Measurements from ENCODE around the gene ANO8.

Gene ANO8

GRCh38 chr19:17327068-17327653 lies 7.5 kb downstream of the ANO8 start:
- no peak for DNase-seq

DNA sequence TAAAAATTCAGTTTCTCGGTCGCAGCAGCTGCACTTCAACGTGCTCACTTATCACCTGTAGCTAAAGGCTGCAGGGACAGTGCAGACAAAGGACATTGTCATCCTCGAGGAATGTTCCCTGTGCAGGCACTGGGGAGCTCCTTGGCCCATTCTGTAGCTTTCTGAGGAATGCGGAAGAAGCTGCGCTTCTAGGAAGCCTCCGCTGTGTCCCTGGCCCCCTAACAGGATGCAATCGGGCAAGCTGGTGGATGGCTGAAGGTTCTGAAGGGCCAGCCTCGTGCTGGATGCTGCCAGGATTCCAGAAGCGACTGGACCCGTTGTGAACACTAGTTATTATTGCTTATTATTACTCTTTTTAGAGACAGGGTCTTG lies 8.1 kb downstream of the ANO8 start:
- no peak for DNase-seq

- DNase-seq, result no peak
Measured at GRCh38 chr19:17325881-17326594, 8.6 kb downstream of the ANO8 start.

DNA sequence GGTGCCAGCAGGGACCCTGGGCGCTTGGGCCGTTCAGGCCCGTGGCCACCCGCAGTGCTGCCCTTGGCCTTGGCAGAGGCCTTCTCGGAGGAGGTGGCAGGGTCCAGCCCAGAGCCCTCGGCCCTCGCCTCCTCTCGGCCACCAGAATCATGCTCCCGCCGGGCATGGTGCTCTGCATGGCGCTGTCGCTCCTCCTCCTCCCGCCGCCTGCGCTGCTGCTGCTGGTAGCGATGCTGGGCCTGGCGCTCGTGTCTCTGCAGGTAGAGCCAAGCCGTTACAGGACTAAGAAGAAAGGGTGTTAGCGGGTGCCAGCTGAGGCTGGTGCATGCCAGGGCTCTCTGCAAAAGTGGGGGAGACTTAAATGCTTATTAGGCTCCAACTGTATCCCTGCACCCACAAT lies 9.5 kb downstream of the ANO8 start:
- no peak for DNase-seq

GRCh38 chr19:17324357-17325114 lies 10.1 kb downstream of the ANO8 start:
- DNase-seq, result no peak

- no peak for DNase-seq
Measured at GRCh38 chr19:17323964-17324332, 10.7 kb downstream of the ANO8 start.

- DNase-seq, result no peak
Measured at GRCh38 chr19:17323300-17323963, 11.2 kb downstream of the ANO8 start.

GRCh38 chr19:17322854-17323253 lies 11.8 kb downstream of the ANO8 start:
- DNase-seq, result no peak

DNA sequence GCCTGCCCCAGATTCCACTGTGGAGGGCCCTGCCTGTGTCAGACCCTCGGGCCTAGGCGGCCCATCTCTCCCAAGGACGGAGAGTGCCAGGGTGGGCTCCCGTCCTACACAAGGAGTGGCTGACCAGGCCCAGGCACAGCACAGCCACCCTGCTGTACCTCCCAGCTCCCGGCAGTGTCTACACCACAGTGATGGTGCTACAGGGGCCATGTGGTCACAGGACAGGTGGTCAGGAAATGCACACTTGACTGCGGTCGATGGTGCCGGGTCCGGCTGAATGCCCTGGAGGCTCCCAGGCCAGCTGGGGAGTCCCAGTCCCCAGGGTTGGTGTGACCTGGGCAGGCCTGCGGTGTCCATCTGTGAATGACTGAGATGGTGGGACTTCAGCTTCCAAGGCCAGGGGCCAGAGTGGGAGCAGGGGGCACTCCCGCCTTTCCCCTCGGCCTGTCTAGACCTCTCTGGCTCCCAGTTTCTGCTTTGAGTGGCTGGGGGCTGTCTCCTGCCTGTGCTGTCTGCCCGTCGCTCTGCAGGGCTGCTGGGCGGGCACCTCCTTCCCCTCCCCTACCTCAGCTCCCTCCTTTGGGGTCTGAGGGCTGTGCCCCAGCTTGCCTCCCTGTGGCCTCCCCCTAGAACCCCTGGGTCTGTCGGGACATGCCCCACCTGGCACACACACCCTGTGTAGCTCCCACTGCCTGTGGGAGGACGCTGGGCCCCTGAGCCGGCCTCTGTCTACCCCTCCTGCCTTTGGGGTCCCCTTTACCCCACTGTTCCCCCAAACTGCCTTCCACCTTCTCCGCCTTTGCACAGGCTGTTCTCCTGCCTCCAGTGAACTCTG lies 12.8 kb downstream of the ANO8 start:
- DNase-seq, result no peak

DNA sequence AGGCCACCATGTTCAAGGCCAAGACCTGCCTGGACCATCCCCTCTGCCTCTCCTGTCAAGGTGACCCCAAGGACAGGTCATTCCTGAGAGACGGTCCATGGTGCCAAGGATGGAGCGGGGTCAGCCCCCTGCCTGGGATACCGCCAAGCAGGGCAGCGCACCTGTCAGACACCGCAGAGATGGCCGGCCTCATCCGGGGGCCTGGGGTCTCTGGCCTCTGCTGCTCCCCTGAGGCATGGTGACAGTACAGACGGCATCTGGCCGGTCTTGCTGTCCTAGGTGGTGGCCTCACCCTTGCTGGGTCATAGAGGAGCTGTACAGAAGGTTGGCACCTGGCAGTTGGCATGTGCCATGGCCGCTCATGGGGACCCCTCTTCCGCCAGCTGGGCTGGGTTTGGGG lies 14.2 kb downstream of the ANO8 start:
- DNase-seq, result no peak

- no peak for DNase-seq
Measured at GRCh38 chr19:17319473-17320238, 15.0 kb downstream of the ANO8 start.

DNA sequence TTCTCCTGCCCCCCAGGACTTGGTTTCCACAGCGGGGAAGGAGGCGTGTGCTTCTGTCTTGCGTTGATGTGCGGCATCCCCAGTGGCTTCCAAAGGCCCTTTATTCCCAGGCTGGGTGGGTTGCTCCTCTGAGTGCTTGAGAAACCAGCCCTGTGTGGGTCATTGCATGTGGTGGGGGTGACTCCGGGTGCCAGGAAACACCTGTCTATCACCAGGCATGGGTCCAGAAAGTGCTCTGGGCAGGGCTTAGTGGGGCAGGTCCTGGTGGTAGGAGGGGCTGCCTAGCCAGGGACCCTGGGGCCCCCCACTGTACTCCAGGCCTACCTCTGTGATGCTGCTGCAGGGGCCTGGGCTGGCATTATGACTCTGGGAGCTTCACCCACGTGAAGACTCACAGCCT lies 15.7 kb downstream of the ANO8 start:
- no peak for DNase-seq

DNA sequence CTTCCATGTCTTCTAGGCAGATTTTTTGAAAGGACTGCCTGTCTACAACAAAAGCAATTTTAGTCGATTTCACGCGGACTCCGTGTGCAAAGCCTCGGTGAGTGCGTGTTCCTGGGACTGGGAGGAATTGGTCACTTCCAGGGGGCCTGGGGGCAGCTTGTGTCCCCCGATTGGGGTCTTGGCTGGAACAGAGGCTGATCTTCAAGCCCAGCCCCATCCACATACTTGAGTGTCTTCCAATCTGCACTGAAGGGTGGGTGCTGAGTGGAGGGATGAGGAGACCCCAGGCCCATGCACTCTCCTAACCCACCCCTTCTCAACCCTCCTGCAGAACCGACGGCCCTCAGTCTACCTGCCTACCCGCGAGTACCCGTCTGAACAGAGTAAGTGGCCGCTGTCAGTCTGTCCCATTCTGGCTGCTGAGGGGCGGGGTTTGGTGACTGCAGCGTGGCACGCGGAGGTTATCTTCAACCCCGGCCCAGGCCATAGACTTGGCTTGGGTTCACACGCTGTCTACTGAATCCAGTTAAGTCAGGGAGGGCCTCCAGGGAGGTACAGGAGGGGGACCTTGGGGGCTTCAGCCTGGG lies 20.6 kb downstream of the ANO8 start:
- DNase-seq, result no peak

- DNase-seq, result no peak
Measured at GRCh38 chr19:17312189-17313113, 22.2 kb downstream of the ANO8 start.

DNA sequence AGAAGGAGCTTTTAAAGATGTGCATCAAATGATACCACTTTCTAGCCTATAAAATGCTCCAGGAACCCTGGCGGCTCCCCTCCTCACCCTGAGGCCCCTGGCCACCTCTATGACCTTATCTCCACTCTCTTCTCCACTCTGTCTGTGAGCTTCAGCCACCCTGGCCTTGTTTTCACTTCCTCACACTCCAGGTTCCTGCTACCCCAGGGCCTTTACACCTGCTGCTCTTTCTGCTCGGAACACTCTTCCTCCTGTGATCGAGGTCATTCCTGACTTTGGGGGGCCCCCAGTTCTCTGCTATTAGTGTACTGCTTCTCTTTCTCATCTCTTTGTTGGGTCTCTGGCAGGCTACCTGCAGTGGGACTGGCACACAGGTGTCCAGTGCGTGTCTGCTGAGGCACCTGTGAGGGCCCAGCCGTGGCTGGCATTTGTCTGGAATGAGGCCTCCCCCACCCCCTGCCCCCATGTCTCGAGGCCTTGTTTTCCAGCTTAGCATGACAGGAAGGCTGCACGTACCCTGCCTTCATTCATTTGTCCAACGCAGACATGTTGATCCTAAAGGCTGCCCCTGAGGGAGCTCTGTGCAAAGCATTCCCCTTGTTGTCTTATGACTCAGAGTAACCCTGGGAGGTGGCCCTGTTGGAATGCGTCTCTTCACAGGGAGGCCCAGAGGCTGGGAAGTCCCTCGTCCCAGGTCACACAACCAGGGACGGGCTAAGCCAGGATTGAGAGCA lies 23.0 kb downstream of the ANO8 start:
- DNase-seq, result no peak

- DNase-seq, result no peak
Measured at GRCh38 chr19:17309965-17310461, 24.6 kb downstream of the ANO8 start.

DNA sequence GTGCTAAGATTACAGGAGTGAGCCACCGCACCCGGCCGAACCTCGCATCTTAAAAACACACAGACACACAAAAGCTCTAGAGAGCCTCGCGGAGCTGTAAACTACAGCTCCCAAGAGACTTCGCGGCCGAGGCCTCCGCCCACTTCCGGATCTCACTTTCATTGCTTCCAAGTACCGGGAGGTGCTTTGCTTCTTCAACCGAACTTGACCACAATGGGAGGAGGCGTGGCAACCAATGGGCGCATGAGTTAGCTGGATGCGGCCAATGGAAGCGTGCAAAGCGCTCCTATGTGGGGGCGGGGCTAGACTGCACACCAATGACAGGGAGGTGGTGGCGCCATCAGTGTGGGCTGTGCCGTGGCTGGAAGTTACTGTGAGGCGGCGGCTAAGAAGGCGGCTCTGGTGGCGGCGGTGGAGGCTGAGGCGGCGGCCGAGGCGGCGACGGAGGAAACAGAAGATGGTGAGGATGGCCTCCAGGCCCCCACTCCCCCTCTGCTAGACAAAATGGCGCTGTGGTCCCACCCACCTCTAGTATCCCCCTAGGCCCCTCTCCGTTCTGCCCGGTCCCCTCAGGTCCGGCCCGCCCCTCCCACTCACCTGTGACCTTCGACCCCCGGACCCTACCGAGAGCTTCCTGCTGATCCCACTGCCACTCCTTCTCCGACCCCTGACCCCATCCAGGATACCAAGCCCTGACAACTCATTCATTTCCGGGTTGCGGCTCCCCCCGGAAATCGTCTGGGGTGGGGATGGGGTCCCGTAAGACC lies 25.3 kb downstream of the ANO8 start, which contains the start of gene DDA1:
Gene DDA1 (plus strand): TSS at position 366 of the 767 bp plus-strand sequence. CDS start 92 bp downstream, at position 458.
- peak; percentile 99 for DNase-seq

DNA sequence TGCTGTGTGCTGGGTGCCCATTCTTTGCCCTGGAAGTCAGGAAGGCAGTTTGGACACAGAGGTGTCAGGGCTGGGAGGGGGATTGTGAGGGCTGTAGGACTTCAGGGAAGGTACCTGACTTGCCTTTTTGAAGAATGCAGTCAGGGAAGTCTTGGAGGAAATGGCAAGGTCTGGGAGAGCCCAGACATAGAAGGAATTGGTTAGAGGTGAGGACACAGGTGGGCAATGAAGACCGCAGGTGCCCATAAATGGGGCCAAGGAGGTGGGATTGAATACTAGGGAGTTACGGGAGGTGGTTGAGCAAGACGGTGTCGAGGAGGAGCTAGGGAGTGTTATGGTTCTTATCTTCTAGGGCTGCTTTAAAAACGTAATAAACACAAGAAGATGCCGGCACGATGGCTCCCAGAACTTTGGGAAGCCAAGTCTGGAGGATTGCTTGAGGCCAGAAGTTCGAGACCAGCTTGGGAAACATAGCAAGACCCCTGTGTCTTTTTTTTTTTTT lies 26.7 kb downstream of the ANO8 start:
- DNase-seq, result no peak
